GM19397 (cell line): ENCODE data around the gene RS1.

Experiments
- ATAC-seq: cut with Tn5 transposase; IDR thresholded peaks from one replicate; pipeline ENCODE4 v1.9.1; 2021; ENCODE audit warnings: mild to moderate bottlenecking, moderate library complexity; ENCODE audit not compliant: unreplicated experiment

RS1 gene

GRCh38 chrX:18613930-18614639 lies 57.8 kb downstream of the RS1 start:
- no peak for ATAC-seq

DNA sequence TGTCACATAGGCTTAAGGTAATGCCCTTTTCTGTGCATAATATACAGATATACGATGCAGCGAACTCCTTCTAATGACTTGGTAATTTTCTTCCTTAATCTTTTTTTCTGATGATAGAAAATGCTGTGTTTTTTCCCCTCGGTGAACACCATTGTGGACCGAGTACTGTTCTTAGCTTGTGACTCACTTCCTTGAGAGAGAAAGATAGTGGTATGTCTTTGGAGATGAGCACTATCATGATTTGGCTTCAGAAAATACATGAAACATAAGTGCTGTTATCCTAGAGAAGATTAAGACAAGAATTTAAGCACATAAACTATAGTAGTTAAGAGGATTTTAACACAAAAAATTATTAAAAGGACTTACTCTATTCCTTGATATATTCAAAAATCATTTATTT lies 63.9 kb downstream of the RS1 start:
- ATAC-seq = no peak

- no peak for ATAC-seq
These were observed 73.5 kb downstream of the RS1 start for GRCh38 chrX:18598413-18598812.

GRCh38 chrX:18596096-18596495 lies 75.8 kb downstream of the RS1 start:
- no peak for ATAC-seq

DNA sequence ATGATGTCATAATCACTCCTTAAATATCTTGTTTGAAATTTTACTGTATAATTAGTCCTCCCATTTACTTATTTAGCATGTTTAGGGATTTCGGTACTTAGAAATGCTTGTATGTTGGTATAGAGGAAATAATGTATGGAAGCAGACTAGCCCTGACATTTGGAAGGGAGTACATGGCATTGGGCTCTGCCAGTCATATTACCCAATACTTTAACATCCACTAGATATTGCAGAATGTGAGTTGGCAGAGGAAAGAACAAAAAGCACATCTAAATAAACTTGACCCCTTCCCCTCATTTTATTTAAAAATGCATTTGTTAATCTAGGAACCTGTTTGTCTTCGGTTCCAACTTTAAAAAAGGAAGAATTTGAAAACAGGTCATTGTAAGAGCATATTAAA lies 77.8 kb downstream of the RS1 start:
- ATAC-seq = no peak

- ATAC-seq = no peak
These were observed 80.1 kb downstream of the RS1 start for GRCh38 chrX:18591834-18592233.
